ENCODE data around the gene CHRNA10. TPM values are rescaled to one million over a fixed set of nuclear protein-coding genes. Genes with fewer than 3 reads are reported as not detected.

CHRNA10 gene
- total RNA-seq, 1 donor from 2014 or later: 1.0 TPM

GRCh38 chr11:3642071-3642951 is 28.9 kb downstream of the CHRNA10 start:
- H3K4me1 ChIP-seq: peaks cover 39% of the 10 kb centered on the region
- no peaks in the 10 kb centered on the region for H3K36me3 ChIP-seq
- TF ChIP-seq CTCF (IDR thresholded peaks at IDR 0.05; ENCODE audit: borderline replicate concordance): no peak
- DNase-seq: peak; percentile 87
- H3K4me3 ChIP-seq: peak overlapping the region; percentile 81
- H3K9me3 ChIP-seq (replicated peaks): no peaks in the 10 kb centered on the region
- intact Hi-C loops (cut with micrococcal nuclease): no loop called here
- peak overlapping the region; percentile 92 for H3K27ac ChIP-seq (replicated peaks)
- peaks cover 4% of the 10 kb centered on the region for H3K27me3 ChIP-seq (ENCODE audit: low read depth)

- H3K27ac ChIP-seq (replicated peaks): peak within 1 kb of the TSS; percentile 92
Observed at GRCh38 chr11:3641701-3642070, 29.5 kb downstream of the CHRNA10 start, which contains the start of gene ART5. Gene ART5 (minus strand): TSS chr11:3641992. CDS start chr11:3641862, 130 bp downstream.

GRCh38 chr11:3641191-3641590 is 30.0 kb downstream of the CHRNA10 start:
- peaks cover 39% of the 10 kb centered on the region for H3K4me1 ChIP-seq
- peak overlapping the region; percentile 92 for H3K27ac ChIP-seq (replicated peaks)
- no peak for DNase-seq
- no peak overlapping the region for H3K4me3 ChIP-seq
- H3K9me3 ChIP-seq (replicated peaks): no peaks in the 10 kb centered on the region
- H3K36me3 ChIP-seq: no peaks in the 10 kb centered on the region
- intact Hi-C loops (cut with micrococcal nuclease): no loop called here
- H3K27me3 ChIP-seq (ENCODE audit: low read depth): peaks cover 4% of the 10 kb centered on the region
- no peak for TF ChIP-seq CTCF (IDR thresholded peaks at IDR 0.05; ENCODE audit: borderline replicate concordance)

More at GRCh38 chr11:3641701-3642070, 29.5 kb downstream of the CHRNA10 start, which contains the start of gene ART5:
- DNase-seq: no peak
- TF ChIP-seq CTCF (IDR thresholded peaks at IDR 0.05; ENCODE audit: borderline replicate concordance): no peak
- Histone ChIP-seq H3K9me3 (replicated peaks) (no peaks in the 10 kb centered on the region), H3K4me3 (peak within 1 kb of the TSS; percentile 81), H3K27me3 (ENCODE audit: low read depth) (peaks cover 4% of the 10 kb centered on the region), H3K36me3 (no peaks in the 10 kb centered on the region), H3K4me1 (peaks cover 39% of the 10 kb centered on the region)
- intact Hi-C loops (cut with micrococcal nuclease): no loop called here

GRCh38 chr11:3639841-3640240 is 31.3 kb downstream of the CHRNA10 start:
- no peaks in the 10 kb centered on the region for H3K27me3 ChIP-seq (ENCODE audit: low read depth)
- DNase-seq: no peak
- H3K36me3 ChIP-seq: no peaks in the 10 kb centered on the region
- H3K4me1 ChIP-seq: peaks cover 29% of the 10 kb centered on the region
- no peaks in the 10 kb centered on the region for H3K9me3 ChIP-seq (replicated peaks)
- no peak overlapping the region for H3K27ac ChIP-seq (replicated peaks)
- no peak for TF ChIP-seq CTCF (IDR thresholded peaks at IDR 0.05; ENCODE audit: borderline replicate concordance)
- intact Hi-C loops (cut with micrococcal nuclease): no loop called here
- H3K4me3 ChIP-seq: no peak overlapping the region

GRCh38 chr11:3638513-3638912 is 32.7 kb downstream of the CHRNA10 start:
- no peak for TF ChIP-seq CTCF (IDR thresholded peaks at IDR 0.05; ENCODE audit: borderline replicate concordance)
- intact Hi-C loops (cut with micrococcal nuclease): no loop called here
- Histone ChIP-seq H3K4me3 (no peak overlapping the region), H3K9me3 (replicated peaks) (no peaks in the 10 kb centered on the region), H3K36me3 (no peaks in the 10 kb centered on the region), H3K27me3 (ENCODE audit: low read depth) (no peaks in the 10 kb centered on the region), H3K4me1 (peaks cover 16% of the 10 kb centered on the region), H3K27ac (replicated peaks) (no peak overlapping the region)
- DNase-seq: no peak
